Duodenal mucosa (tissue), 2 donors: ENCODE measurements around the gene BGLAP.
A peak's percentile ranks its signal among the peaks of the same experiment; 100 is the strongest.
"Not testable (repeated sequence)": the region's sequence is repeated elsewhere in the genome, so short reads cannot be mapped to it uniquely, and the experiment has no call there.

Experiments used
- H3K27ac ChIP-seq: one replicate; pipeline ENCODE4 v1.7.0; 2013; ENCODE audit warnings: low read depth, low read length
- H3K27me3 ChIP-seq, 2 donors: one replicate each; pipeline ENCODE4 v1.7.0; 2013; ENCODE audit warnings: low read length in 2 of 2, control low read depth in 1 of 2; ENCODE audit not compliant: insufficient read depth in 2 of 2, control insufficient read depth in 1 of 2
- H3K36me3 ChIP-seq, 2 donors: one replicate each; pipeline ENCODE4 v1.7.0; 2013; ENCODE audit warnings: low read length in 2 of 2, control low read depth in 1 of 2; ENCODE audit not compliant: insufficient read depth in 2 of 2, control insufficient read depth in 1 of 2
- H3K4me1 ChIP-seq, 2 donors: one replicate each; pipeline ENCODE4 v1.7.0; 2013; ENCODE audit warnings: low read length in 2 of 2, control low read depth in 1 of 2; ENCODE audit not compliant: insufficient read depth in 2 of 2, control insufficient read depth in 1 of 2
- H3K4me3 ChIP-seq, 2 donors: one replicate each; pipeline ENCODE4 v1.7.0; 2013; ENCODE audit warnings: low read length in 2 of 2, low read depth in 1 of 2
- H3K9ac ChIP-seq, 2 donors: one replicate each; pipeline ENCODE4 v1.7.0; 2013; ENCODE audit warnings: low read length in 2 of 2, low read depth in 1 of 2
- H3K9me3 ChIP-seq, 2 donors: one replicate each; pipeline ENCODE4 v1.7.0; 2013; ENCODE audit warnings: low read length in 2 of 2, control low read depth in 1 of 2; ENCODE audit not compliant: control insufficient read depth in 1 of 2

The BGLAP gene

GRCh38 chr1:156211243-156211642 lies 30.7 kb upstream of the BGLAP start:
- Histone ChIP-seq H3K9ac (no peak overlapping the region), H3K36me3 (peaks cover 9 to 40% of the 10 kb centered on the region in 2 donors), H3K27ac (no peak overlapping the region)

DNA sequence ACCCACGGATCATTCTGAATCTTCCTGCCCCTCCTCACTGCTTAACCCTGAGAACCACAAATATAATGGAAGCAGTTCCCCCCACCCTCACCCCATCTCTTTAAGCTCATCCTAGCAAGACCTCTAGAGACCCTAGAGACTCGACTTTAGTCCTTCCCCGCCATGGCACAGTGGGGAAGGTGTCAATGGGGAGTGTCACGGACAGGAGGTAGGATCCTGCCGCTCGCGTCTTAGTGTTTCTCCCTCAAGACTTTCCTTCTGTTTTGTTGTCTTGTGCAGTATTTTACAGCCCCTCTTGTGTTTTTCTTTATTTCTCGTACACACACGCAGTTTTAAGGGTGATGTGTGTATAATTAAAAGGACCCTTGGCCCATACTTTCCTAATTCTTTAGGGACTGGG lies 29.9 kb upstream of the BGLAP start:
- H3K27ac ChIP-seq, result no peak overlapping the region
- peaks cover 9 to 36% of the 10 kb centered on the region in 2 donors for H3K36me3 ChIP-seq
- no peaks in the 10 kb centered on the region for H3K27me3 ChIP-seq
- H3K9ac ChIP-seq, result peak overlapping the region; percentile 78 to 84
- H3K9me3 ChIP-seq, result no peaks in the 10 kb centered on the region
- peak overlapping the region; percentile 66 to 95 for H3K4me3 ChIP-seq
- peaks cover 6 to 13% of the 10 kb centered on the region in 2 donors for H3K4me1 ChIP-seq

More at GRCh38 chr1:156211243-156211642, 30.7 kb upstream of the BGLAP start:
- Histone ChIP-seq H3K27me3 (no peaks in the 10 kb centered on the region), H3K4me1 (peaks cover 6 to 13% of the 10 kb centered on the region in 2 donors), H3K9me3 (no peaks in the 10 kb centered on the region), H3K4me3 (no peak overlapping the region)

- Histone ChIP-seq H3K9ac (peak within 1 kb of the TSS; percentile 84 to 98), H3K27me3 (no peaks in the 10 kb centered on the region), H3K4me1 (peaks cover 13% of the 10 kb centered on the region in 2 donors), H3K27ac (peak within 1 kb of the TSS; percentile 93), H3K9me3 (no peaks in the 10 kb centered on the region), H3K36me3 (peaks cover 9 to 30% of the 10 kb centered on the region in 2 donors), H3K4me3 (peak within 1 kb of the TSS; percentile 66 to 95)
Measured at GRCh38 chr1:156212833-156213643, 28.9 kb upstream of the BGLAP start, which contains the start of gene PMF1. TSS of gene PMF1 (plus strand) at chr1:156213007. CDS start at chr1:156213016, 9 bp downstream.

- H3K4me1 ChIP-seq, result peaks cover 13% of the 10 kb centered on the region in 2 donors
- peak overlapping the region; percentile 84 to 98 for H3K9ac ChIP-seq
- H3K9me3 ChIP-seq, result no peaks in the 10 kb centered on the region
- peaks cover 9 to 27% of the 10 kb centered on the region in 2 donors for H3K36me3 ChIP-seq
- no peaks in the 10 kb centered on the region for H3K27me3 ChIP-seq
- peak overlapping the region; percentile 93 for H3K27ac ChIP-seq
- peak overlapping the region; percentile 66 to 95 for H3K4me3 ChIP-seq
Measured at GRCh38 chr1:156213644-156213966, 28.4 kb upstream of the BGLAP start.

DNA sequence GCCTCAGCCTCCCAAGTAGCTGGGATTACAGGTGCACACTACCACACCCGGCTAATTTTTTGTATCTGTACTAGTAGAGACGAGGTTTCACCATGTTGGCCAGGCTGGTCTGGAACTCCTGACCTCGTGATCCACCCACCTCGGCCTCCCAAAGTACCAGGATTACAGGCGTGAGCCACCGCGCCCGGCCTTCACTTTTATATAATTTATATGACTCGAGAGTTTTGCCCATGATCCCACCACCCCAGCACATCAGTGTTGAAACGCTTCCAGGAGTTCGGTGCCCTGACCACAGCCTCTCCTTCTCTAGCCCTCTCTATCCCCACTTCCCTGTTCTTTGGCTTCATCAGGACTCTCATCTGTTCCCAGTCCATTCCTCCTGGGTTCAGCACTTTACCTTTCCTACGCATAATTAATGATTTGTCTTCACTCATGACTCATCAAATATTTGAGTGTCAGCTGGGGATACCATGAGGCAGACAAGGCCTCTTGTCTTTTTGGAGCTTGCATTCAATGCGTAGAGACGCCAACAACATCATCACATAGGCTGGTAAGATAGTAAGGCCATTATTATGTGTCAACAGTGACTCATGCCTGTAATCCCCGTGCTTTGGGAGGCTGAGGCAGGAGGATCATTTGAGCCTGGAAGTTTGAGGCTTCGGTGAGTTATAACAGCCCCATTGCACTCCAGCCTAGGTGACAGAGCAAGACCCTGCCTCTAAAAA lies 27.8 kb upstream of the BGLAP start:
- peaks cover 9 to 22% of the 10 kb centered on the region in 2 donors for H3K36me3 ChIP-seq
- H3K9me3 ChIP-seq, result no peaks in the 10 kb centered on the region
- H3K4me3 ChIP-seq, result peak overlapping the region in 1 of 2 donors; percentile 66
- no peak overlapping the region for H3K27ac ChIP-seq
- H3K4me1 ChIP-seq, result peaks cover 13% of the 10 kb centered on the region in 2 donors
- H3K9ac ChIP-seq, result no peak overlapping the region
- H3K27me3 ChIP-seq, result no peaks in the 10 kb centered on the region

DNA sequence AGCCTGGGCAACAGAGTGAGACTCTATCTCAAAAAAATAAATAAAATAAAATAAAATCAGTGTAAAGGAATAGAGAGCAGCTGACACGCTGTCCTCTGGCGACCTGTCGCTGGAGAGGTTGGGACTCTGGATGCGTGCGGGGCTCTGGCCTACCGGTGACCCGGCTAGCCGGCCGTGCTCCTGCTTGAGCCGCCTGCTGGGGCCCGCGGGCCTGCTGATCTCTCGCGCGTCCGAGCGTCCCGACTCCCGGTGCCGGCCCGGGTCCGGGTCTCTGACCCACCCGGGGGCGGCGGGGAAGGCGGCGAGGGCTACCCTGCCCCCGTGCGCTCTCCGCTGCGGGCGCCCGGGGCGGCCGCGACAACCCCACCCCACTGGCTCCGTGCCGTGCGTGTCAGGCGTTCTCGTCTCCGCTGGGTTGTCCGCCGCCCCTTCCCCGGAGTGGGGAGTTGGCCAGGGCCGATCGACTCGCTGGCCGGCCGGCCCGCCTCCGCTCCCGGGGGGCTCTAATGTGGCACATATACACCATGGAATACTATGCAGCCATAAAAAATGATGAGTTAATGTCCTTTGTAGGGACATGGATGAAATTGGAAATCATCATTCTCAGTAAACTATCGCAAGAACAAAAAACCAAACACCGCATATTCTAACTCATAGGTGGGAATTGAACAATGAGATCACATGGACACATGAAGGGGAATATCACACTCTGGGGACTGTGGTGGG lies 25.5 kb upstream of the BGLAP start:
- not testable (repeated sequence) for H3K27ac ChIP-seq, H3K9me3 ChIP-seq
- H3K36me3 ChIP-seq, result peaks cover under 1 to 17% of the 10 kb centered on the region in 2 donors

GRCh38 chr1:156217871-156218270 lies 24.1 kb upstream of the BGLAP start:
- H3K9ac ChIP-seq, result no peak overlapping the region

More for the DNA sequence above, 25.5 kb upstream of the BGLAP start:
- not testable (repeated sequence) for H3K9ac ChIP-seq, H3K4me3 ChIP-seq, H3K27me3 ChIP-seq
- H3K4me1 ChIP-seq, result peaks cover 13% of the 10 kb centered on the region in 2 donors

GRCh38 chr1:156220226-156220625 lies 21.8 kb upstream of the BGLAP start:
- Histone ChIP-seq H3K9me3 (no peaks in the 10 kb centered on the region), H3K4me1 (peaks cover 0 to 7% of the 10 kb centered on the region in 2 donors), H3K4me3 (no peak overlapping the region), H3K36me3 (peaks cover 19 to 36% of the 10 kb centered on the region in 2 donors), H3K27ac (no peak overlapping the region), H3K9ac (no peak overlapping the region), H3K27me3 (no peaks in the 10 kb centered on the region)

More at GRCh38 chr1:156217871-156218270, 24.1 kb upstream of the BGLAP start:
- H3K36me3 ChIP-seq, result peaks cover 9 to 26% of the 10 kb centered on the region in 2 donors
- no peak overlapping the region for H3K4me3 ChIP-seq
- no peaks in the 10 kb centered on the region for H3K9me3 ChIP-seq
- H3K27me3 ChIP-seq, result no peaks in the 10 kb centered on the region
- no peak overlapping the region for H3K27ac ChIP-seq
- H3K4me1 ChIP-seq, result peaks cover 7 to 13% of the 10 kb centered on the region in 2 donors

DNA sequence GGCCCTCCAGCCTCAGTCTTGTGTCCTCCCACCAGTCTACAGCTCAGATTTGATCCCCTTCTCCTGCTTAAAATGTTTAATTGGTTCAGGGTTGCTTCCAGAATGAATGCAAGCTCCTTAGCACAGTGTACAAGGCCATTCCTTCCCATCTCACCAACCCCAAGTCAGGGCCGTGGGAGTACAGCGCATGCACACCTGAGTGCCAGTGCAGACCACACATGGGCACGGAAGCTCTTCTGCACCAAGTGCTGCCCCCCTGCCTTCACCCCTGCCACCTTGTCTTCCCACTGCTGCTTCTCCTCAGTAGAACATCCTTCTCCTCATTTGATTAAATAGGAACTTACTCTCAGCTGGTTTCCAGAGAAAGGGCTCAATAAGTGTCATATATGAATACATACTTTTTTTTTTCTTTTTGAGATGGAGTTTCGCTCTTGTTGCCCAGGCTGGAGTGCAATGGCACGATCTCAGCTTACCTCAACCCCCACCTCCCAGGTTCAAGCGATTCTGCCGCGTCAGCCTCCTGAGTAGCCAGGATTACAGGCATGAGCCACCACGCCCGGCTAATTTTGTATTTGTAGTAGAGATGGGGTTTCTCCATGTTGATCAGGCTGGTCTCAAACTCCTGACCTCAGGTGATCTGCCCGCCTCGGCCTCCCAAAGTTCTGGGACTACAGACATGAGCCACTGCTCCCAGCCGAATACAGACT lies 19.8 kb upstream of the BGLAP start:
- H3K27ac ChIP-seq, result no peak overlapping the region
- H3K27me3 ChIP-seq, result no peaks in the 10 kb centered on the region
- H3K36me3 ChIP-seq, result peaks cover 19 to 45% of the 10 kb centered on the region in 2 donors
- no peak overlapping the region for H3K9ac ChIP-seq
- H3K4me3 ChIP-seq, result no peak overlapping the region
- H3K9me3 ChIP-seq, result no peaks in the 10 kb centered on the region
- peaks cover 0 to 7% of the 10 kb centered on the region in 2 donors for H3K4me1 ChIP-seq
